NCI-H2029 treated with DMSO at 0.1 percent for 48 hours (cell line): ENCODE measurements around the gene YTHDF1.

Source experiments
- DNase-seq: peaks from one replicate; lab custom pipeline; 2025; lab: John Stamatoyannopoulos, UW

YTHDF1 gene

DNA sequence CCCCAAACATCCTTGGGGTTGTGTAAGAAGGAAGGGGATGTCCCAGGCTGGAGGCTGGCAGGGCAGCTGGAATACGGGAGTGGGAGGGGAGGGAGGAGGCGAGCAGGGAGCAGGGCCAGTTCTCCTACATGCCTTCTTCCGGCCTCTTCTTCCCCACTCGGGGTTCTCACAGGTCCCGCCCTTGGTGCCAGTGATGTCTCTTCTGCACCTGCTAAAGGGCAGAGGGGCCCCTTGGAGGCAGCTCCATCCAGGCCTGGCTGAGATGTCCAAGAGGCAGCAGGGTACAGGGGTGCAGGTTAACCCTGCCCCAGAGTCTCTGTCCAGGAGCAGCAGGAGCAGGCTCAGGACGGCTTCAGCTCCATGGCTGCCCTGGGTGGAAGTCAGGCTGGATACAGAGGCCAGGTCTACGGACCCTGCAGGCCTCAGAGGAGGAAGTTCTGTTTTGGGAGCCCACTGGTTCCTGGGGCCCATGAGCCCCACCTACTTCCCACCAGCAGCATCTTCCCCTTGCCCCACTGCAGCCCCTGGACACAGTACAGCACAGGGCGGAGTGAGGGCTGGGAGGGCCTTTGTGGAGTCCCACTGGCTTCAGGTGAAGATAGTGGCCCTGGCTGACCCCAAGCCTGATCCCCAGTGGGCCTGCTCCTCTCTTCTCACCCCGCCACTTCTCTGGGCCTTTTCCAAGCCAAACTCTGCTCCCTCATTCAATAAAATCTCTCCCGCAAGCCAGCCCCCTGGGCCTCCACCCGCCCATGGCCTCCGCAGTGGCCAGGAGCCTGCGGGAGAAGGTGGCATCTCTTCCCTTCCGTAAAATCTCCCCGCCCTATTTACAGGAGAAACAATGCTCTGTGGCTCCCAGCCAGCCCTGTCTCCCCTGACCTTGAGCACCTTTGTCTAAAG is 60.4 kb downstream of the YTHDF1 start:
- no peak for DNase-seq

DNA sequence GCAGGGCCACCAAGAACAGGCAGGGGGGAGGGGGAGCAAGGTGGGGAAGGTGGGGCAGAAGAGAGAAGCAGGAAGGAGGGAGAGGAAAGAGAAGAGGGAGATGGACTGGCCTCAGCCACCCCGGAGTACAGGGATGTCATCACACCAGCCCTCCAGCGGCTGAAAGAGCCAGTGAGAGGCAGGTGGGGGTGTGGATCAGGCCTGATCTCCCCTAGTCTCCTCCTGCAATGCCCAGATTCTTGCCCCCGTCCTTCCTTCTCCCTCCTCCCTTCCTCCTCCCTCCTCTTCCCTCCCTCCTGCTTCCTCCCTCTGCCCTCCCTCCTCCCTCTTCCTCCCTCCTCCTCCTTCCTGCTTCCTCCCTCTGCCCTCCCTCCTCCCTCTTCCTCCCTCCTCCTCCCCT is 61.5 kb downstream of the YTHDF1 start:
- no peak for DNase-seq

DNA sequence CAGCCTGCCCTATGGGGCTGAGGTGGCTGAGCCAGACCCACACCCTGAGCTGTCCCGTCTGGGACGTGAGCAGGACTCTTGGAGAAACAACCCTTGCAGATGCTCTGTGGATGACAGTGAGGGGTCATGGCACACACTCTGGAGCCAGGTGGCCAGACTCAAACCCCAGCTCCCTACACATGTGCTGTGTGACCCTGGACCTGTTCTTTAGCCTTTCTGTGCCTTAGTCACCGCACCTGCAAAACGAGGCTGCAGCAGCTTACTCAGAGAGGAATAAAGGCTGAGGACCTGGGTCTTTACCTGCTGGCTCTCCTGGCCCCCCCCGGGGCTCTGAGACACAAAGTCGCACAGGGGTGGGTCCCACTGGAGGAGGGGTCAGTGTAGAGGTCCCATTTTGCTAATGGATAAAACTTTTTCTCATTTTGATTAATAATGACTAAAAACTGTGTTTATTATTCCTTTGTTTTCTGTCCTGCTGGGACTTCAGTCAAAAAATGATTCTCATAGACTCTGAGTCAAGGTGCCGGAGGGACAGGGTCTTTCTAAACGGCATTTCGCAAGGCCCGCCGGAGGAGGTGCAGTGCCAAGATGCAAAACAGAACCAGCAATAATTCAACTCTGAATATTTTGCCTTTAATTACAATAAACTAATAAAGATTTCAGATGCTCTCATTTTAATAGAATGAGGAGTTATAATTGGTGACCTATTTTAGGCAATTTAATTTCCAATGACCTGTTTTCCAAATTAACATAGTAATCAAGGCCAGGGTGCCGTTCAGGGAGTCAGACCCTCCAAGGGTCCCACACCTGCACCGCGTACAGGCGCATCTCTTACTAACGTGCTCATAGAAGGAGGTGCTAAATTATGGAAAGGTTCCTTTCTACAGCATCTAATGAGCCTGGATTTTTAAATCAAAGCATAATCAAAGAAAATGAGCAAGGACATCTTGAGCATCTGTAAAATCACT is 62.4 kb downstream of the YTHDF1 start:
- no peak for DNase-seq

- no peak for DNase-seq
Measured at GRCh38 chr20:63152322-63153253, 63.3 kb downstream of the YTHDF1 start.

DNA sequence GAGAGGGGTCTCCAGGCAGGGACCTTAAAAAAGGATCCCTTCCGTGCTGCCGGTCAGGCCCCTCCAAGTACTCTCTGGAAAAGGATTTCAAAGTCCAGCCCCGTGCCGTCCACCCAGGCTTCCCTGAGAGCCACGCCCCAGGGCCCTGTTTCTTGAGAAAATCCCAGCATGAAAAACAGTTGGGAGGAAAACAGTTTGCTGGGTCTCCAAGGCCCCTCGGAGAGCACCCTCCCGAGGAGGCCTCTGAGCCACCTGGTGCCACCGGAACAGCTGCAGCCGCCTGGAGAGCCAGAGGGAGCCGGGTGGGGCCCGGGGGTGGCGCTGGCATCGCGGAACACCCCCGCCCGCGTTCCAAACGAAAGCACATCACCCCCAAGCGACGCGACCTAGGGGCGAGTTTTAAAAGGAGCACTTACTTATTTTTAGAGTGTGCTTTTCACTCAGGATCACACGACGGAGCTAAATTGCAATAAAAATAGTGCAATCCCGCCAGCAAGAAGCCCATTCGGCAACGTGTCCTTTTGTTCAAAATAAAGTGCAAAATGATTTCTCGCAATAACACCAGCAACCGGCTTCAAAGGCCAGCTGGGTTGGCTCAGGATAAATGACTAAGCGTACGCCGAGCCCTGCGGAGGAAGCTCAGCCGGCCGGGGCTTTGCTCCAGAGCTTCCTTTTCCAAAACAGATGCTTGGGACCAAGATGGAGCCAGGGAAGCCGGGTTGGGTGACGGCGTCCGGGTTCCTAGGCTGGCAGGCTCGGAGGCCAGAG is 64.2 kb downstream of the YTHDF1 start:
- DNase-seq = no peak

DNA sequence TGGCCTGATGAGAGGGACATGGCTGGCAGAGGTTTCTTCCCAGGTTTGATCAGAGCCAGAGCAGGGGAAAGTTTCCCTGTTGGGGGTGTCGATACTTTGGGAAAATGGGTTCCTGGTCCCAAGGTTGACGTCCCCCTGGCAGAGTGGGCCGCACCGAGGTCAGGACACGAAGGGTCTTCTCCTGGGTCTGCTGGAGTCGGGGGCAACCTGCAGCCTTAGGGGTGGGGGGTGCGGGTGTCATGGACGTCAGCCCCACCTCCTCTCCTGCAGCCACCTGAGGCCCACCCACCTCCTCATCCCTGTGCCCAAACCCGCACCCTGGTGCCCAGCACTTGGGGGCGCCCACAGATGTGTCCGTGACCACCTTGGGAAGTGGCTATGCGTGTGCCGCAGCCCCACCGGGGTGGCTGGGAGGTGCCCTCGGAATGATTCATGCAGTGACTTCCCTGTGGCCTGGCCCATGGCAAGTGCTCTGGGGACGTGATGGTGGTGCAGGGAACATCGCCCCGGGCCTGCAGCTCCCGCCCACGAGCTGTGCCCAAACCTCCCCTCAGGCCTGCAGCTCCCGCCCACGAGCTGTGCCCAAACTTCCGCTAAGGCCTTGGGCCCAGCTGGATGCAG is 64.9 kb downstream of the YTHDF1 start:
- DNase-seq = no peak

DNA sequence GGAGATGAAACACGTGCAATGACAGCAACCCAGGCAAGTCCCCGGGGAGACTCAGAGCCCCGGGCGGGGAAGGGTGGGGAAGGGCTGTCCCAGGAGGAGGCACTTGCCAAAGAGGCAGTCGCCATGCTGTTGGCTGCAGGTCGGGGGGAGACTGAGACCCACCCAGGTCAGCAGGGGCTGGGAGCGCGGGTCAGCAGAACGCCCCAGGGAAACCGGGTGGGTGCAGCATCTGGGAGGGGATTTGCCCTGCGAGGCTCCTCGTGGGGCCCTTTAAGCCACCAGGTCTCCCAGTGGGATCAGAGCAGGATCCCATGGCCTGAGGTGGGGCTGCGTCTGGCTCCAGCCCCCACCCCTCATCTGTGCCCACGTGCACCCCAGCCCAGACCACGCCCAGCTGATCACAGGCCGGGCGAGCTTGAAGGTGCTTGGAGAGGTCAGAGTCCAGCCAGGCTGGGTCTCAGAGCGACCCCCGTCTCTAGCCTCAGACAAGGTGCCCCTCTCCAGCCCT is 65.5 kb downstream of the YTHDF1 start:
- DNase-seq = no peak

DNA sequence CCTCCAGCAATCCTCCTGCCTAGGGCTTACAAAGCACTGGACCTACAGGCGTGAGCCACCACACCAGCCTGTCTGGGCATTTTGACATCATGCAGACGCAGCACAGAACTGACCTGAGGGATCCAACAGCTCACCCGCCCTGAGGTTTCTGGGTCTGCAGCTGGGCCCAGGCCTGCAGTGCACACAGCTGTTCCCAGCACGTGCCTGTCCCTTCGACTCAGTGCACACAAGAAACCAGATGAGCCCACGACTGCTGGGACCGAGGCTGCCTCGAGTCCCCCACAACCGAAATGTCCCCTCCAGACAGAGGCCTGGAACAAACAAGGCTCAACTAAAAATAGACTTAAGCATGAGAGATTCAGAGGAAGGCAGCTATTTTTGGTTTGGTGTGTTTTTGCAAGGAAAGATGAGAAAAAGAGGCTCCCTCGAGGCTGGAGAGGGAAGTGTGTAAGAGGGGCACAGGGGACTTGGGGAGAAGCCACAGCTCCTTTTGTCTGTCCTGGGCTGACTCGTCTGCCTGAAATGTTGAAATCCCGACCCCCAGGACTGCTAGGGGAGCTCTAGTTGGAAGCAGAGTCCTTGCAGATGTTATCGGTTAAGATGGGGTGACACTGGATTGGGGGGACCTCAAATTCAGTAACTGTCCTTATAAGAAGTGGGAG is 66.3 kb downstream of the YTHDF1 start:
- DNase-seq = no peak

- DNase-seq = no peak
Measured at GRCh38 chr20:63148696-63149095, 67.2 kb downstream of the YTHDF1 start.

- no peak for DNase-seq
Measured at GRCh38 chr20:63147532-63147931, 68.4 kb downstream of the YTHDF1 start.
